Stimulated activated CD4-positive, alpha-beta T cell treated with anti-CD3 and anti-CD28 coated beads, TNF-alpha, amount 100 ng/mL, for 4 hours (primary cell): ENCODE measurements around the gene NCS1.

Experiments
- DNase-seq, 3 experiments: peaks; one replicate each; pipeline ENCODE4 v3.0.0-alpha.2; 2020; ENCODE audit warnings: low read depth in 3 of 3

Gene NCS1

DNA sequence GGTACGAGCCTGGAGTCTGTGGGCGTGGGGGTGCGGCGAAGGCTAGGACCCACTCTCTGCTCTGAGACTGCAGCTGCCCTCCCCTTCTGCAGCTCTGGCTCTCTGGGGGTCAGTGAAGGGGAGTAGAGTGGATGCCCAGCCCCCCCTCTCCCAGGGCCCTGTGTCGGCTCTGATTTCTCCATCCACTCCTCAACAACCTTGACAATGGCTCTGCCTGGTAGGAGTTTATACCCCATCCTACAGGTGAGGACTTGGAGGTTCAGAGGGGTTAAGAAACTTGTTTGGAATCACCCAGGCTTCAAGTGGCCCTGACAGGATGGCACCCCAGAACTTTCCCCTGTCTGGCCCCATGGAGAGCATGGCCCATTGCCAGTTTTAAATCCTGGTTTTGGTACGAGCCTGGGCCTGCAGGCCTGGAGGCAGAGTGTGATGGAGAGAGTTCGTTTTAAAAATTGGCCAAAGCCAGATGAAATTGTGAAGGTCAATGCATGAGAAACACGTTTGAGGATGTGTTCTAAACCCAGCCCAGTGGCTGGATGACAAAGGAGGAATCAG lies 22.3 kb downstream of the NCS1 start:
- DNase-seq: no peak

DNA sequence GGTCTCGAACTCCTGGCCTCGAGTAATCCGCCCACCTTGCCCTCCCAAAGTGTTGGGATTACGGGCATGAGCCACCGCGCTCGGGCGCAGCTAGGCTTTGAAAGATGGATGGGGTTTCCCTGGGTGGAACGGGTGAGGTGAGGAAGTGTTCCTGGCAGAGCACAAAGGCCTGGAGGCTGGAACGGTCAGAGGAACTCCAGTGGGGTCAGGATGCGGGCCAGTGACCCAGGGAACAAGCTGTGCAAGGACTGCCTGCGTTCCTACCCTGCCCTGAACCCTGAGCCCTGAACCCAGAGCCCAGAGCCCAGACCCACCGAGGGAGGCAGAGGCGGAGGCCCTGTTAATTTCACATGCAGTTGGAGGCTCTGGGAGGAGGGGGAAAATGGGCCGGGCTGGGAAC lies 23.4 kb downstream of the NCS1 start:
- DNase-seq: no peak

DNA sequence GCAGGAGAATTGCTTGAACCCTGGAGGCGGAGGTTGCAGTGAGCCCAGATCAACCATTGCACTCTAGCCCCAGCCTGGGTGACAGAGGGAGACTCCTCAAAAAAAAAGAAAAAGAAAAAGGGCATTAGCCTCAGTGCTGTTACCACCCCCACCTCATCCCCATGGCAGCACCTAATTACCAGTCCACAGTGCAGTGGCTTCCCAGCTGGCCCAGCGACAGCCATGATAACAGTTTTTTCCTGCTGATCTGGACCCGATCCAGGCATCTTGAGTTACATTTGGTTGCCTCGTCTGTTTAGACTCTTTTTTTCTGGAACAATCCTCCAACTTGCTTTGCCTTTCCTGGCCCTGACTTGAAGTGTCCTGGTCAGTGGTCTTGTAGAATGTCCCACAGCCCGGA lies 24.4 kb downstream of the NCS1 start:
- DNase-seq: no peak

DNA sequence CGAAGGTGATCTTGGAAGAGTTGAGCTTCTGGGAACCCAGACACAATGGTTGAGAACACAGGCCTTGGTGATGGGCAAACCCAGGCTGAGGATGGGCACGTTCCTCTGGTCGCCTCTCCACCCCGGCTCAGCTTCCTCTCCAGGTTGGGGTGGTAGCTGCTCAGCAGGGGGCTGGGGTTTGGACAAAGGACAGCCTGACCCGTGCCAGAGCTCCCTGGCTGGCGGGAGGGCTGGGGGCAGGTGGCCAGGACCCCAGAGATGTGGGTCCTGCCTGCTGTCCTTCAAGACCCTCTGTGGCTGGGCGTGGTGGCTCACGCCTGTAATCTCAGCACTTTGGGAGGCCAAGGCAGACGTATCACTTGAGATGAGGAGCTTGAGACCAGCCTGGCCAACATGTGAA lies 25.2 kb downstream of the NCS1 start:
- no peak for DNase-seq

DNA sequence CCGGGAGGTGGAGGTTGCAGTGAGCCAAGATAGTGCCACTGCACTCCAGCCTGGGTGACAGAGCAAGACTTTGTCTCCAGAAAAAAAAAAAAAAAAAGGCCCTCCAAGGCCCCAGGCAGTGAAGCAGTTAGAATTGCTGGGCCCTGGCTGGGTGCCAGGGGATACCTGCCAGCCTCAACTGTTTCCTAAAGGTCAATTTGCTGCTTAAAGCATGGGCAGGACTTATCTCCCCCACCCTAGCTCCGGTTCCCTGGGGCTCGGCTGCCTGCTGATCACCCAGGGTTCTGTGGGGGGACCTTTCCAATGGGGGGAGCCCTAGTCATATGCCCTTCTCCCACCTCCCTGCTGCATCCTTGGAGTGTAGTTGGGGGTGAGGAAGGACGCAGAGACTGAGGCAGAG lies 25.7 kb downstream of the NCS1 start:
- no peak for DNase-seq

DNA sequence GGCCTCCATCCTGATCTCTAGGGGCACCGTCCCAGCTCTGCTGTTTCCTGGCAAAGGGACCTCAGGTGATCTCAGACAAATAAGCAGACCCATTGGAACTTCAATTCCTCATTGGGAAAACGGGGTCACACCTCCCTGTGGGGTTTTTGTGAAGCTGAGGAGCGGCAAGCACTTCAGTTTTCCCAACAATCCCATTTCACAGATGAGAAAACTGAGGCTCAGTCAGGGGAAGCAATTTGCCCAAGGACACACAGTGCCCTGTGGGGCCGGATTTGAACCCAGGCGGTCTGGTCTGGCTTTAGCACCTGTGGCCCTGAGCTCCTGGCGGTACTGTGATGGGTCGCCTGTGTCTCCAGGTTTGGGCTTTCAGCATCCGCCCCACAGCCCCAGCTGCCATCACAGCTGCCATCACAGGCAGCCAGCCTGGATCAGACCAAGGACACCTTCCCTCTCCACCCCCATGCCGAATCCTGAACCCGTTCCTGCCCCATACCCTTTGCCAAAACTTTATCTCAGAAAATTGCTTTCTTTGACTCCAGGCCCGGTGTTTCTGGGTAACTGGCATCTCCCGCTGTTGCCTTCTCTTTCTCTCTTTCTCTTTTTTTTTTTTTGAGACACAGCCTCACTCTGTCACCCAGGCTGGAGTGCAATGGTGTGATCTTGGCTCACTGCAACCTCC lies 26.4 kb downstream of the NCS1 start:
- DNase-seq: no peak

DNA sequence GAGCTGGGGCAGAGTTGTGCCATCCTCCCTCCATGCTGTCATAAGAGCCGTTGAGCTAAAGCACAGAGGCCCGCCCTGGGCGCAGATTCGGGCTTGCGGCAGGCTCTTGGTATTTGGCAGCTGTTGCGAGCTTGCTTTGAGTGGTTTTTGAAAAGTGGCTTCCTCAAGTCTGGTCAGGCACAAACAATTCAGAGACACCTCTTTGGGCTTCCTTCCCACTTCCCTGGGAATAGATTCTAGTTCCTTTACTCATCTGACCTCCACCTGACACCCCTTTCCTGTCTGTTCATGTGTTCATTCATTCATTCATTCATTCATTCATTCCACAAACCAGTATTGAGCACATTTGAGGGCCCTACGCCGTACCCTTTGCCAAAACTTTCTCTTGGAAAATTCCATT lies 27.4 kb downstream of the NCS1 start:
- DNase-seq: no peak

DNA sequence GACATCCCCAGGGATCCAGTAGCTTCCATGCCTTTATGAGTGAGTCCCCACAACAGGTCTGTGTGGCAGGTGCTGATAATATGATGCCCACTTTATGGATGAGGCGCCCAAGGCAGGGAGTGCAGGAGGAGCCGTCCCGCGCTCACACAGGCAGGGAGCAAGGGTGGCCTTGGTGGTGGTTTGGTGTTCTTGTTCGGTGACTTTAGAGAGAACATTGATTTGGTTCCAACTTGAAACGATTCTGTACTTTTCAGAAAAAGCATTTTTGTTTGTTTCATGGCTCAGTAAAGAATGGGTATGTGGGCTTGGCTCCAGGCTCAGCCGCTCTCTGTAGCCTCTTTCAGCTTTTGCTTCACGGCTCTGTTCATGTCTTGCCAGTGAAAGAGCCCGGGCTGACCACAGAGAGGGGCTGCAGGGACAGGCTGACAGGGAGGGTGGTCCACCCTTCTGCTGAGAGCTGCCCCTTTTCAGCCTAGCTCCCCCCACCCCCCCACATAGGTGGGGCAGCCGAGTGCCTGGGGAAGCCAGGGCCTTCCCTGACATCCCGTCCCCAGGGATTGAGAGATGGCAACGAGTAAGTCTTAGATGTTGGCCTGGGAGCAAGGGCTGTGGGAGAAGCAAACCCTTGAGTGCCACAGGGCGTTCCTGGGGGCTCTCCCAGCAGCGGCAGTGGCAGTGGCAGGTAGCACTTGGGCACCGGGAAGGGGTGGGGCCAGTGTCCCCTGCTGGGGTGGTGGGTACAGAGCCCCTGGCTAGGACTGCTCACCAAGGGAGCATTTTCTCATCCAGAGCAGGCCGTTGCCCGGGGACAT lies 28.0 kb downstream of the NCS1 start:
- DNase-seq: no peak

DNA sequence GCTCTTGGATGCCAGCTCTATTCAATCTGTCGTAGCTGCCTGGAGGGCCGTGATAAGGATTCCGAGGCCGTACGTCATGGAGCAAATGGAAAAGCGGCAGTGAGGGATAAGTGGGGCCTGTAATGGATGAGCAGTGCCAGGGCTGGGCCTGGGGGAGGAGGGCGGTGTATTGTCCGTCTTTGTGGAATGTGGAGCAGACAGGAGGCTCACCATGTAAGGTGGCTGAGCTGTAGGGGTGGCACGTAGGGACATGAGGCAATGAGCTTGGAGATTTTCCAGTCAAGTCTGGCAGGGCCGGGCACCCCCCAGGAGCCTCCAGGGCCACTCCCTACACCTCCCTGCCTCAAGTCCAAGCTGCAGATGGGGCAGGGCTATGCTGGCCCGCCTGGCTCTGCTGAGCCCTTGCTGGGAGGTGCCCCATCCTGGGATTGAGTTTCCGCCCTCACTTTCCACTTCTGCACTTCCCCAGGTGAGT lies 29.2 kb downstream of the NCS1 start:
- no peak for DNase-seq

DNA sequence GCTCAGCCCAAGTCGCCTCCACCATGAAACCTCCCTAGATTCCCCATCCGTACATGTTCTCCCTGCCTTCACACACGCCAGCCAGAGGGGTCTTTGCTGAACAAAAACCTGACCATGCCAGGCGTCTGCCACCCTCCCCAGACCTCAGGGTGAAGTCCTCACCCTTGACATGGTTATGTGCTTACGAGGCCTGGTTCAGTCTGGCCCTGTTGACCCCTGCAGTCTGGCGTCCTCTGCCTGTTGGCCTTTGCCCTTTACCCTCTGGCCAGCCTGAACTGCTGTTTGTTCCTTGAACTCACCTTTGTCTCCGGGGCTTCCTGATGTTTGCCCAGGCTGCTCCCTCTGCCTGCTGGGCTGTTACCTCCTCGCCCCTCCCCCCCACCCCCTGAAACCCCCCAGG lies 29.8 kb downstream of the NCS1 start:
- DNase-seq: no peak

DNA sequence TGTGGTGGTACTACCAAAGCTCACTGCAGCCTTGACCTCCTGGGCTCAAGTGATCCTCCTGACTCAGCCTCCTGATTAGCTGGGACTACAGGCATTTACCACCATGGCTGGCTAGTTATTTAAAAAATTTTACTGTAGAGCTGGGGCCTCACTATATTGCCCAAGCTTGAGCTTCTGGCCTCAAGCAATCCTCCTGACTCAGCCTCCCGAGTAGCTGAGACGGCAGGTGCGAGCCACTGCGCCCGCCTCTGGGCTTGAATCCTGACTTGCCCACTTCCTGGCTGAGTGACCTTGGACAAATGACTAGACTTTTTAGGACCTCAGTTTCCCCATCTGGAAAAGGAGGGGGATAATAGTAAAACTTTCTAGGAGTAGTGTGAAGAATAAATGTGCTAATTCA lies 32.1 kb downstream of the NCS1 start:
- DNase-seq: no peak

DNA sequence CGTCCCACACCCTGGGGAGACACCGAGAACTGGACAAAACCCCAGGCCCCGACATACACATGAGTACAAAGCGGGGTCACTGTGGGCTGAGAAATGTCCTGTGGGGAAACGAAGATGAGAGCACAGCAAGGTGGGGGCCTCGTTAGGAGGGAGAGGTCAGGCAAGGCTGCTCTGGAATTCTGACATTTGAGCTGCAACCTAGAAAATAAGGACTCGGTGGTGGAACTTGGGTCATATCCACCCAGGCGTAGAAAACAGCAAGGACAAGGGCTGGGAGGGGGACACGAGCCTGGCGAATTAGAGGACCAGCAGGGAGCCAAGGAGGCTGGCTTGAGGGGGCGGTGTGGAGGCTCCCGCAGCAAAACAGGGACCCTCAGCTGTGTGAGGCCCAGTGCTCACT lies 32.8 kb downstream of the NCS1 start:
- DNase-seq: no peak

DNA sequence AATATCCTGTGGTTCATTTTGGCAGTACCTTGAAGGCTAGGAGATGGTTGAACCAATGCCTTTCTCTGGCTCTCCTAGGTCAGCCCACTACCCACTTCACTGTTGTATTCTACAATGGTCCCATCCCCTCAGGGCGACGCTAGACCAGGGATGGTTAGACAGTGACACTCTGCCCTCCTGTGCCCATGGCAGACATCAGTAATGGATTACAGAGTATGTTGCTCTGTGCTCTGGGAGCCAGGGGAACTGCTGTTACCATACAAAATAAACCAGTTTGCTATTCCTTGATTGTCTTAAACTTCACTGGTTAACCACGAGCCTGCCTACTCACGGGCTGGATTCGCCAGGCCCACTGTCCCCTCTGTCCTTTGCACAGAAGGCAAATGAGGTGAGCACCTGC lies 33.7 kb downstream of the NCS1 start:
- no peak for DNase-seq

DNA sequence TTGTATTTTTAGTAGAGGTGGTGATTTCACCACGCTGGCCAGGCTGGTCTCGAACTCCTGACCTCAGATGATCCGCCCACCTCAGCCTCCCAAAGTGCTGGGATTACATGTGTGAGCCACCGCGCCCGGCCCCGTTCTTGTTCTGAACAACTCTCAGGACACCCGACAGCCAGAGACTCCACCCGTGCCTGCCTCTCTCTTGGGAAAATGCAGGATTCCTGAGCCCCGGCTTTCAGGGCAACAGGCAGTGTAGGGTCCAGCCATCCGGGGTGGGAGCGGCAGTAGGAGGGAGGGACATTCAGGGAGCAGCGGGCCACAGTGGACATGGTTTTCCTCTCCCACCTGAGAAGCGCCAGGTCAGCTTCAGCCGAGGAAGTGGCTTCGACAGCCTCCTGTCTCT lies 34.4 kb downstream of the NCS1 start:
- no peak for DNase-seq

DNA sequence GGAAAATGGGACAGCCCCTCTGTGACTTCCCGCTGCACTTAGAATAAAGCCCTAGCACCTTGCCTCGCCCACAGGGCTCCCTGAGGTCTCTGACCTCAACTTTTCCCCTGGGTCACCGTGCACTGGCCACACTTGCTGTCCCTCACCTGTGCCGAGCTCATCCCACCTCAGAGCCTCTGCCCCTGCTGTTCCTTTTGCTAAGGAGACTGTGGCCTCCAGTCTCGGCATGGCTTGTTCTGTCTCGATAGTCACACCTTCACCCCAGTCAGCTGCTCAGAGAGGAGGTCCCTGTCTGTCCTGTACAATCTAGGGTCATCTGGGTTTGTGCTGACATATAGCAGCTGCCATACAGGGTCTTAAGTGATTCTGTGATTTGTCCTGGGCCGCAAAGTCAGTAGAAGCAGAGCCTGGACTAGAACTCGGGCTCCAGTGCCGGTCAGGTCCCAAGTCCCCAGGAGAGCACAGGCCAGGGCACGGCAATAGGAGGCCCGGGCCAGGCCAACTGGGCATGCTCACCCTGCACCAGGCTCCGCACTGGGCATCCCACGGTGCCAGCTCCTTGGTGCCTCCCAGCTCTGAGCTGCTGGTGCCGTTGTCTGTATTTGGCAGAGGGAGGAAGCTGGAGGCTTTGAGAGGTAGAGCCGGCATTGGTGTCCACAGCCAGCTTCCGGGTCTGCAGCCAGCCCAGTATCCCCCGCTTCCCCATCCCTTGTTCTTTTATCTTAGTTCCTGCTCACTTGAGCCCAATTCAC lies 35.2 kb downstream of the NCS1 start:
- DNase-seq: no peak

DNA sequence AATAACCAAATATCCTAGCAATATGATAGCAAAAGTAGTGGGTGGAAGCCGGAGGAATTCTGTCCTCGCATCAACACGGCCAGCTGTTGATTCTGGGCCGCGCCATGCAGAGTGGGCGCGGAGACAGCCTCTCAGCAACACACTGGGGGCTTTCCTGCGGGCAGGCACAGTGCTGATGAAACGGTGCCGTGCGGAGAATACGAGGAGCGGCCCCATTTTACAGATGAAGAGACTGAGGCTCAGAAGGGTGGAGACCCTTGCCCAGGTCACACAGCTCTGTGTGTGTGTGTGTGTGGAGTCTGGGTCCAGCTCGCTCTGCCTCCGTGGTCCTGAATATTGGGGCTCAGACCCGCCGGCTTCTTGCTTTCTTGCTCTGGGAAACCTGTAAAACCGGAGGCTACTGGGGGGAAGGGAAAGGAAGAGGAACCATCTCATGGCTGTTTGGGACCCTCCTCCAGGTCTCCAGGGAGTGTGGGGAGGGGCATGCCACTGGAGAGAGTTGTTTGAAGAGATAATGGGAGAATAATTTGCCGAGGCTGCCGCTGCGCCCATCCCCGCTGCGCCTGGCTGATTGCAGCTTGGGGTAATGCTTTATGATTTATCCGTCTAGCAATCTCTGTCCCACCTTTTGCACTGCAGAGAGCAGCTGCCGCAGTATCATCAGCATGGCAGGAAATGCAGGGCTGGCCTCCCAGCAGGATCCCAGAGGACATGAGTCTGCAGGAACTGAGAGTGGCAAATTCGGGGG lies 36.6 kb downstream of the NCS1 start:
- no peak for DNase-seq

DNA sequence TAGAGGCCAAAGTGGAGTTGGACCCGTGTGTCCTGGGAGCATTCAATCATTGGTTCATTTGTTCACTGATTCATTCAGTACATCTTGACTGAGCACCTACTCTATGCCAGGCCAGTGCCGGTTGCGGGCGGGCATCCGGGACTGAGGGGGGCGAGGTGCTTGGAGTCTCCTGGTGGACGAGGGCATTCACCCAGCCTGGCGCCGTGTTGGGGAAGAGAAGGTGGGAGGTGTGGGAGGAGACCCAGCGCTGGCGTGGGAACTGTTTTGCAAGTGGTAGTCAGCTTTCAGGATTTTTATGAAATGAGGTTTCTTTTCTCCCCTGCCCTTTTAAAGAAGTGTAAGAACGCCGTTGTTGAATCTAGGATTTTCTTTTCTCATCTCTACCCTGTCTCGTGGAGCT lies 37.2 kb downstream of the NCS1 start:
- DNase-seq: no peak

DNA sequence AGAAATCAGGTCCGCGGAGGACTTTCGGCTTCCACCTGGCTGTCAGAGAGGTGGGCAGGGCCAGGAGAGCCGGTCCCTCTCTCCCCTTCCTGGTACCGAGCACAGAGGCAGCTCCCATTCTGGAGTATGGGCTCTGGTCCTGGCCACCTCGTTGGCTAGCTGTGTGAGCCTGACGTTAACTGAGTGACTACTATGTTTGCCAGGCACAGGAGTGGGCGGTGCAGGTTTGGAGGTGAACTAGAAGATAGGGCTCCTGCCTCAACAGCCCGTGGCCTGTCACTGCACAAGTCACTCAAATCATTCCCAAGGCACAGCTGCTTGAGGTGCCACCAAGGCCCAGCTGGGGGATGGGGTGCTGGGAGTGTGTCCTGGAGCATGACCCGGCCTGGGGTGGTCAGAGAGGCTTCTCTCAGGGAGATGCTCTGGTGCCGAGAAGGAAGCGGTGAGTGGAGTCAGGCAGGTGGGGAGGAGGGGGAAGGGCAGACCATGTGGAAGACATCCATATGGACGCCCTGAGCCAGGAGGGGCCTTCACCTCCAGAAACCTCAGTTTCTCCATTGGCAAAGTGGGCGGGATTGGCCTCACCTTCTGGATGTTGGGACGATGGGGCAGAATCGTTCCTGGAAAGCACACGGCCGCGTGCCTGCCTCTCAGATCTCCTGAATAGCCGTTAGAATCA lies 39.5 kb downstream of the NCS1 start:
- DNase-seq: no peak

DNA sequence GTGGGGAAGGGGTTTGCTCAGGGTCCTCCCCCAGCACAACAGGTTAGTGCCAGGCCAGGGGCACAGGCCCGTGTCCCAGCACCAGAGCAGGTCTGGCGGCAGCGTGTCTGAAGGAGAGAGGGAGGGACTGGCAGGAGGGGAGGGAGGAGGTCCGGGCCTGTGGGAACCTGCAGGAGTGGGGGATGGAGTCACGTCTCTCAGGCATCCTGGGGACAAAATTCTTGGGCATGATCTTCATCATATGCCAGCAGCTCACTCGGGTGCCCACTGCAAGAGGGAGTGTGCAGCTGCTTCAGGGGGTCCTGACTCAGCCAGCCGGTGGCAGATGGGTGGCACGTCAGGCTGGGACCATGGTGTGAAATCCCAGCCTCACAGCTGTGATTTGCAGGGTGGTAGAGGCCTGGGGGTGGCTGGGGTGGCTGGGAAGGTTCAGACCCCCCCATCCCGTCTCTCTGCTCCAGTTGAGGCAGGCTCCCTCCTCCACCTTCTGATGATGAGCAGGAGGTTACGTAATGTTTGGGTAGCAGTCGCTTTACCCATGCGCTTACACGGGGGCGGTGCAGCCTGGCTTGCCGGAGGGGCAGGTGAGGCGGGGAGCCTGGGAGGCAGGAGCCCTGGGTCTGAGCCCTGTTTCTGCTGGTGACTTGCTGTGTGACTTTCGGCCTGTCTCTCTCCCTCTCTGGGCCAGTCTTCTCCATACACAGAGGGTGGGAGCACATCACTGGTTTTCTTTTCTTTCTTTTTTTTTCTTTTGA lies 40.5 kb downstream of the NCS1 start:
- no peak for DNase-seq
